Measurements from ENCODE around the gene C19orf38. TPM values are rescaled to one million over a fixed set of nuclear protein-coding genes. Genes with fewer than 3 reads are reported as not detected.

C19orf38 gene
- total and polyA plus RNA-seq, 2 donors (not counting 3 experiments of a cell fraction or from before 2014, with no cell fraction given) = not detected

- H3K36me3 ChIP-seq (ENCODE audit: control insufficient read depth in 2 of 2, extremely low read depth in 1 of 2, insufficient read depth in 2 of 2, low read length in 2 of 2) = peaks cover 0 to 33% of the 10 kb centered on the region in 2 experiments
- TF ChIP-seq JUN (IDR thresholded peaks at IDR 0.05; ENCODE audit: borderline replicate concordance, insufficient read depth, insufficient read length, low read depth) (no peak), MYC (IDR thresholded peaks at IDR 0.05; ENCODE audit: low read depth, low read length) (no peak), FOS (IDR thresholded peaks at IDR 0.05; ENCODE audit: borderline replicate concordance, insufficient read depth, low read length) (no peak), POLR2AphosphoS5 (IDR thresholded peaks at IDR 0.05; ENCODE audit: insufficient read depth, low read depth, low read length) (no peak), POLR2A (IDR thresholded peaks at IDR 0.05; ENCODE audit: low read depth, low read length) (no peak), EZH2 (IDR thresholded peaks at IDR 0.05; ENCODE audit: borderline replicate concordance, low read depth, low read length, severe bottlenecking) (no peak), GATA2 (IDR thresholded peaks at IDR 0.05; ENCODE audit: insufficient read depth, insufficient read length, low read depth, low read length) (no peak)
- TF ChIP-seq, protein P1, sequence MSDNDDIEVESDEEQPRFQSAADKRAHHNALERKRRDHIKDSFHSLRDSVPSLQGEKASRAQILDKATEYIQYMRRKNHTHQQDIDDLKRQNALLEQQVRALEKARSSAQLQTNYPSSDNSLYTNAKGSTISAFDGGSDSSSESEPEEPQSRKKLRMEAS (IDR thresholded peaks at IDR 0.05; ENCODE audit: insufficient read depth, insufficient read length) = no peak
- TF ChIP-seq, protein P2, sequence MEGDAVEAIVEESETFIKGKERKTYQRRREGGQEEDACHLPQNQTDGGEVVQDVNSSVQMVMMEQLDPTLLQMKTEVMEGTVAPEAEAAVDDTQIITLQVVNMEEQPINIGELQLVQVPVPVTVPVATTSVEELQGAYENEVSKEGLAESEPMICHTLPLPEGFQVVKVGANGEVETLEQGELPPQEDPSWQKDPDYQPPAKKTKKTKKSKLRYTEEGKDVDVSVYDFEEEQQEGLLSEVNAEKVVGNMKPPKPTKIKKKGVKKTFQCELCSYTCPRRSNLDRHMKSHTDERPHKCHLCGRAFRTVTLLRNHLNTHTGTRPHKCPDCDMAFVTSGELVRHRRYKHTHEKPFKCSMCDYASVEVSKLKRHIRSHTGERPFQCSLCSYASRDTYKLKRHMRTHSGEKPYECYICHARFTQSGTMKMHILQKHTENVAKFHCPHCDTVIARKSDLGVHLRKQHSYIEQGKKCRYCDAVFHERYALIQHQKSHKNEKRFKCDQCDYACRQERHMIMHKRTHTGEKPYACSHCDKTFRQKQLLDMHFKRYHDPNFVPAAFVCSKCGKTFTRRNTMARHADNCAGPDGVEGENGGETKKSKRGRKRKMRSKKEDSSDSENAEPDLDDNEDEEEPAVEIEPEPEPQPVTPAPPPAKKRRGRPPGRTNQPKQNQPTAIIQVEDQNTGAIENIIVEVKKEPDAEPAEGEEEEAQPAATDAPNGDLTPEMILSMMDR (IDR thresholded peaks at IDR 0.05; ENCODE audit: extremely low read depth in 1 of 2, insufficient read depth in 1 of 2, low read depth in 1 of 2, low read length in 2 of 2) = no peak
- H3K27me3 ChIP-seq (ENCODE audit: control insufficient read depth in 2 of 2, insufficient read depth in 2 of 2, low read length in 2 of 2) = no peaks in the 10 kb centered on the region
- no peaks in the 10 kb centered on the region for H3K79me2 ChIP-seq (ENCODE audit: control insufficient read depth, insufficient read depth, low read length)
- DNase-seq (ENCODE audit: low read depth, low spot score) (no peak), FAIRE-seq (no peak)
- no peak overlapping the region for H3K9ac ChIP-seq (replicated peaks; ENCODE audit: extremely low read depth, insufficient read depth, low read length)
- no peak overlapping the region for H2AFZ ChIP-seq (ENCODE audit: low read depth, low read length)
- intact Hi-C loops (cut with micrococcal nuclease) (no loop called here), dilution Hi-C loops (cut with MboI; ENCODE audit: extremely low pct_ligation_motif_present, low sequenced_read_pairs) (loop anchor here (10.0 kb wide), 1 partner anchor 111 kb away; no protein-coding TSS in a partner anchor)
- H3K4me2 ChIP-seq (ENCODE audit: insufficient read depth, low read length) = no peak overlapping the region
- BruUV-seq (replicated peaks) = no TSS peak
- H3K9me3 ChIP-seq (replicated peaks; ENCODE audit: control insufficient read depth, insufficient read depth, low read length) = no peaks in the 10 kb centered on the region
- no peak overlapping the region for H3K4me3 ChIP-seq (replicated peaks in 1 of 3; ENCODE audit: insufficient read depth in 1 of 3, low read depth in 1 of 3, low read length in 3 of 3)
- POLR2A ChIA-PET = no interaction called here
- H3K4me1 ChIP-seq (ENCODE audit: control insufficient read depth, extremely low read depth, insufficient read depth, low read length) = no peaks in the 10 kb centered on the region
- no peak overlapping the region for H3K27ac ChIP-seq (ENCODE audit: insufficient read depth, low read depth, low read length)
- CTCF ChIA-PET = no interaction called here
- no peaks in the 10 kb centered on the region for H4K20me1 ChIP-seq (replicated peaks; ENCODE audit: control insufficient read depth, extremely low read depth, insufficient read depth, low read length)
- H3K9me1 ChIP-seq (replicated peaks; ENCODE audit: control insufficient read depth, extremely low read depth, insufficient read depth, low read length) = no peaks in the 10 kb centered on the region
These were observed 65.6 kb downstream of the C19orf38 start for GRCh38 chr19:10913716-10914340.

Data from endothelial cell of umbilical vein (primary cell).